GM23248 (cell line): ENCODE data around the gene HOXC6. TPM values are rescaled to one million over a fixed set of nuclear protein-coding genes. Genes with fewer than 3 reads are reported as not detected.

ENCODE experiments used
- DNase-seq: peaks from one replicate; pipeline ENCODE4 v3.0.0-alpha.2; 2015
- H2AFZ ChIP-seq: fragments of 200-600 bp; sonication (generic); 2 replicates; pipeline ENCODE4 v1.6.1; 2016; ENCODE audit warnings: antibody characterized with exemption
- H3F3A ChIP-seq: fragments of 200-600 bp; sonication (generic); 2 replicates; pipeline ENCODE4 v1.6.1; 2016; ENCODE audit warnings: mild to moderate bottlenecking, antibody characterized with exemption, mixed run types; ENCODE audit not compliant: insufficient read depth
- H3K27ac ChIP-seq: fragments of 200-600 bp; sonication (generic); 2 replicates; pipeline ENCODE4 v1.5.1; 2016; ENCODE audit warnings: mild to moderate bottlenecking
- H3K27me3 ChIP-seq: fragments of 200-600 bp; sonication (generic); replicated peaks from 2 replicates; pipeline ENCODE4 v1.6.1; 2016; ENCODE audit warnings: mild to moderate bottlenecking; ENCODE audit not compliant: insufficient read depth
- H3K36me3 ChIP-seq: fragments of 200-600 bp; sonication (generic); 2 replicates; pipeline ENCODE4 v1.6.1; 2016; ENCODE audit warnings: low read depth, mild to moderate bottlenecking
- H3K4me1 ChIP-seq: fragments of 200-600 bp; sonication (generic); 2 replicates; pipeline ENCODE4 v1.6.1; 2016; ENCODE audit warnings: mild to moderate bottlenecking; ENCODE audit not compliant: insufficient read depth
- H3K4me2 ChIP-seq: fragments of 200-600 bp; sonication (generic); one replicate; pipeline ENCODE4 v1.6.1; 2016; ENCODE audit warnings: mild to moderate bottlenecking; ENCODE audit not compliant: unreplicated experiment
- H3K4me3 ChIP-seq: fragments of 200-600 bp; sonication (generic); 2 replicates; pipeline ENCODE4 v1.5.1; 2016; ENCODE audit warnings: mild to moderate bottlenecking
- H3K79me2 ChIP-seq: fragments of 200-600 bp; sonication (generic); 2 replicates; pipeline ENCODE4 v1.6.1; 2016; ENCODE audit warnings: mild to moderate bottlenecking; ENCODE audit not compliant: insufficient read depth
- H3K9ac ChIP-seq: fragments of 200-600 bp; sonication (generic); 2 replicates; pipeline ENCODE4 v1.6.1; 2016; ENCODE audit warnings: mild to moderate bottlenecking
- H3K9me2 ChIP-seq: fragments of 200-600 bp; sonication (generic); 2 replicates; pipeline ENCODE4 v1.6.1; 2016; ENCODE audit warnings: mixed run types, mild to moderate bottlenecking, moderate library complexity; ENCODE audit not compliant: insufficient read depth
- H3K9me3 ChIP-seq: fragments of 200-600 bp; sonication (generic); one replicate; pipeline ENCODE4 v1.6.1; 2017; ENCODE audit warnings: low read depth
- H4K20me1 ChIP-seq: fragments of 200-600 bp; sonication (generic); 2 replicates; pipeline ENCODE4 v1.6.0; 2016; ENCODE audit not compliant: insufficient read depth
- EZH2 ChIP-seq: fragments of 200-600 bp; sonication (generic); IDR thresholded peaks from 2 replicates; pipeline ENCODE4 v1.6.1; 2018; ENCODE audit warnings: antibody characterized with exemption, mild to moderate bottlenecking; ENCODE audit not compliant: insufficient read depth, poor library complexity, severe bottlenecking
- EZH2phosphoT487 ChIP-seq: fragments of 200-600 bp; sonication (generic); IDR thresholded peaks from 2 replicates; pipeline ENCODE4 v1.6.1; 2018; ENCODE audit warnings: antibody characterized with exemption, moderate library complexity, mild to moderate bottlenecking, low read depth; ENCODE audit not compliant: insufficient read depth
- WGBS, 2 experiments: methylation state at CpG; one replicate each; pipeline ENCODE4 v1.1.6; 2015 to 2017; ENCODE audit warnings: low lambda C conversion rate in 2 of 2, low coverage in 1 of 2; ENCODE audit errors: missing lambda C conversion rate in 2 of 2; 5-methylcytosine and 5-hydroxymethylcytosine counted together
- in situ Hi-C: fragments of 300-500 bp; cut with MboI; formaldehyde crosslinking; loops from 2 replicates; pipeline ENCODE4 v1.15.0; 2020
- polyA plus RNA-seq: library from polyadenylated mRNA; unstranded; fragments of >200 nt; fragmentation: Nextera tagmentation; extraction: Ambion mirVana; gene quantifications from 2 replicates; pipeline ENCODE4 v1.2.1, GENCODE V29; 2016
- total RNA-seq: library from RNA; depleted of rRNA; stranded (reverse); fragments of >200 nt; shearing (Covaris generic); gene quantifications from 2 replicates; pipeline ENCODE4 v1.2.3, GENCODE V29; 2014

The HOXC6 gene
- total and polyA plus RNA-seq, 2 experiments from 2014 or later = 3.6 to 20.5 TPM

DNA sequence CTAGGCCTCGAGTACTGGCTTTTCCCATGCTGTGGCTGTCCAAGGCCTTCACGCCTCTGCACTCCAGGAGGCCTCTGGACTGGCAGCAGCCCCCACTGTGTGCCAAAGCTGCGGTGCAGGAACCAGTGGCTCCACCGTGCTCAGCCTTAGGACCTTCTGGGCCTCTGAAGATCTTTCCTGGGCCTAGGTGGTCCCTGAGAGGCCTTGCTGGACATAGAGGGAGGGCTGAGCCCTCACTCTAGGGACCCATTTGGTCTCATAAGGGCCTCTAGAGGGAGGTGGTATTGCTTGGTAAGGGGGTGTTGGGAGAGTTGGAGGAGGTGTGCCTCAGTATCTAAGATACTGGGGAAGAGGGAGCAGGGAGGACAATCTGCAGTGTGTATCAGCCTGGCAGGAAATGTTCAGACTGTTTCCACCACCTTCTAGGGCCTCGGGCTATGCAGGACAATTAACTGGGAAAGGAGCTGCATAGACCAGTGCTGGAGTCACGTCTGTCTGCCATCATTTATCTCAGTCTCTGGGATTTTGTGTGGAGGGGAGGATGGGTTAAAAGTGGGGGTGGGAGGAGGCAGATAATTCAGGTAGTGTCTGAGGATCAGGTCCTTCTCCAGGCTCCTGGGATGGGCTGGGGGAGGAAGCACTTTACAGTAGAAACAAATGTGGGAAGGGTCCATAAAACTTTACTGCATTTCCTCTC, 7.5 kb downstream of the HOXC6 start:
- in situ Hi-C loops = no loop called here
- Histone ChIP-seq H3K79me2 (peaks cover 55% of the 10 kb centered on the region), H3K4me1 (peaks cover 27% of the 10 kb centered on the region), H3K9ac (no peak overlapping the region; the same call in 1 of the 2 replicates), H3K9me2 (no peaks in the 10 kb centered on the region), H3K4me2 (no peak overlapping the region), H3K9me3 (no peaks in the 10 kb centered on the region), H3F3A (peaks cover 16% of the 10 kb centered on the region; the same call in 1 of the 2 replicates), H4K20me1 (no peaks in the 10 kb centered on the region), H2AFZ (no peak overlapping the region), H3K36me3 (no peaks in the 10 kb centered on the region), H3K27me3 (no peaks in the 10 kb centered on the region), H3K27ac (no peak overlapping the region), H3K4me3 (no peak overlapping the region)
- WGBS, 2 experiments = 60 to 68% methylated on average over 6 of the region's 6 CpGs
- TF ChIP-seq EZH2phosphoT487 (no peak), EZH2 (no peak)
- DNase-seq = peak; percentile 20

DNA sequence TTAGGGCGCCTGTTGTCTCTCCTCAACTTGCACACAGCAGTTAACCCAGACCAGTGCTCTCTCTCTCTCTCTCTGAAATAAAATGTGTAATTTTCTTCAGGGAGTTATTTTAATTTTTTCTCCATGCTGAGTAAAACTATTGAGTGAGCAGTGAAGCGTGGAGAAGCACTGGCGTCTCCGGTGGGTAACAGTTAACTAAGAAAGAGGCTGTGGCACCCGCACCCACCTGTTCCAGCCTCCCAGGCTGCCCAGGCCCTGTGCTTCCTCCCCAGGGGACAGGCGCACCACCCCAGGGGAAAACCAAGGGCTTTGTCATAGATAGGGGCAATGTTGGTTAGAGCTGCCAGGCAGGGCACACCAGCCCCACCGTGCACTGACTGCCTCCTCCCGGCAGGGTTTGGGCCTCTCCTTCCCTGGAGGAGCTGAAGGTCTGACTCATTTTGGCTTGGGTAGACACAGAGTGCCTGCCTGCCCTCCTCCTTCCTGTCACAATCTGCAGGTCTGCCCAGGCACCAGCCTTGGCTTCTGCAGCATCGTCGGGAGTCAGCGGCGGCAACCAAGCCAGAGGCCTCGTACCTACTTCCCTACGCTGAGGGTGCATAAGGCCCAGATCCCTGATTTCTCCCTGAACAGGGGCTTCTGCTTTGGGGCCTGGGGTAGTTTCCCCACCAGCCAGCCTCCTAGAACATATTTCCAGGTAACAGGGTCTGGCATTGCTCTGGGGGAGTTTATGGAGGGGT, 8.6 kb downstream of the HOXC6 start:
- 77 to 78% methylated on average over 14 of the region's 14 CpGs for WGBS, 2 experiments
- no peaks in the 10 kb centered on the region for H3K9me3 ChIP-seq

DNA sequence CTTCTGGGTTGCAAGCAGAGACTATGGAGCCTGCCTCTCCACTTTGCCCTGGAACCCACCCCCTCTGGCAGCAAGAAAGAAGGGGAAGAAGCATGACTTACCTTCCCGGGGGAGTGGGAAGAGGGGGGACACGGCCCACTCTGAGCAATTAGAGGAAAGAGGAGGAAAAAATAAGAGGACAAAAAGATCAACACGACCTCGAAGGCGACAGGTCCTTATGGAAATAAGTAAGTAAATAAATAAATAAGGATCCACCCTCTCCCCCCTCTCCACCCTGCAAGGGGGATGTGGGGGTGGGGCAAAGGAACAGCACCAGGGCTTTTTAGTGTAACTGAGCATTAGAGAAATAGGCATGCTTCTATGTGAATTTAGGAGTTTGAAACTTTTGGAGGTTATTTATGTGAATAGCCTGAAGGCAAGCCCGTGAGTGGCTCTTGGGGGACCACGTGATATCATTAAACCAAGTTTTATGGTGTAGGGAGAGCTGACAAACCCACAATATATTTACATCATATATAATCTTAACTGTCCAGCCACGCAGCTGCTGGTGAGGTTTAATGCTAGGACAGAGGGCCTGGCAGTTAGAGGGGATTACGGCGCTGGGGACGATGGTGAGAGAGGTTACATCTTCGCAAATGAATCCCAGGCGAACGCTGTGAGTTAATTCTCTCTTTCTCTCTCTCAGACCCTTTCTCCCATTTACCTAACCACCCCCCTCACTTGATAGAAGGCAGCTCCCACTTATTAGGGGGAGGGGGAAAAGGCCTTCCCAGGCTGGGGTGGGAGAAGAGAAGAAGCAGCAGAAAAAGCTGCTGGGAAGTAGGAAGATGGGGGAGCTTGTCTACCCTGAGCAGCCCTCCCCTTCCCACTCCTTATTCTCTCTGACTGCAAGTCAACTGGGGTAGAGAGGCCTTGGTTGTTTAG, 9.4 kb downstream of the HOXC6 start:
- TF ChIP-seq EZH2 (no peak), EZH2phosphoT487 (no peak)
- no peak overlapping the region for H2AFZ ChIP-seq
- H3K9me3 ChIP-seq = no peaks in the 10 kb centered on the region
- no peak overlapping the region for H3K27ac ChIP-seq
- no peaks in the 10 kb centered on the region for H3K36me3 ChIP-seq
- DNase-seq = no peak
- peaks cover 44% of the 10 kb centered on the region for H3K79me2 ChIP-seq
- 78 to 83% methylated on average over 14 of the region's 14 CpGs for WGBS, 2 experiments
- no peaks in the 10 kb centered on the region for H3K9me2 ChIP-seq
- no peak overlapping the region for H3K4me2 ChIP-seq
- H3K27me3 ChIP-seq = no peaks in the 10 kb centered on the region
- in situ Hi-C loops = no loop called here
- peaks cover 13% of the 10 kb centered on the region for H3K4me1 ChIP-seq
- no peaks in the 10 kb centered on the region for H4K20me1 ChIP-seq
- 0 out of 2 replicates have a peak, but pooled peaks cover 4% of the 10 kb centered on the region for H3F3A ChIP-seq
- no peak overlapping the region for H3K4me3 ChIP-seq
- no peak overlapping the region for H3K9ac ChIP-seq

More for the DNA sequence above, 8.6 kb downstream of the HOXC6 start:
- Histone ChIP-seq H3F3A (peaks cover 10% of the 10 kb centered on the region; the same call in 1 of the 2 replicates), H3K27ac (no peak overlapping the region), H4K20me1 (no peaks in the 10 kb centered on the region), H3K9ac (no peak overlapping the region), H3K9me2 (no peaks in the 10 kb centered on the region), H3K79me2 (peaks cover 44% of the 10 kb centered on the region), H3K4me1 (peaks cover 20% of the 10 kb centered on the region), H3K27me3 (no peaks in the 10 kb centered on the region), H3K4me2 (no peak overlapping the region), H3K36me3 (no peaks in the 10 kb centered on the region), H2AFZ (no peak overlapping the region), H3K4me3 (no peak overlapping the region)
- in situ Hi-C loops = no loop called here
- TF ChIP-seq EZH2phosphoT487 = no peak
- no peak for TF ChIP-seq EZH2
- DNase-seq = peak; percentile 89

DNA sequence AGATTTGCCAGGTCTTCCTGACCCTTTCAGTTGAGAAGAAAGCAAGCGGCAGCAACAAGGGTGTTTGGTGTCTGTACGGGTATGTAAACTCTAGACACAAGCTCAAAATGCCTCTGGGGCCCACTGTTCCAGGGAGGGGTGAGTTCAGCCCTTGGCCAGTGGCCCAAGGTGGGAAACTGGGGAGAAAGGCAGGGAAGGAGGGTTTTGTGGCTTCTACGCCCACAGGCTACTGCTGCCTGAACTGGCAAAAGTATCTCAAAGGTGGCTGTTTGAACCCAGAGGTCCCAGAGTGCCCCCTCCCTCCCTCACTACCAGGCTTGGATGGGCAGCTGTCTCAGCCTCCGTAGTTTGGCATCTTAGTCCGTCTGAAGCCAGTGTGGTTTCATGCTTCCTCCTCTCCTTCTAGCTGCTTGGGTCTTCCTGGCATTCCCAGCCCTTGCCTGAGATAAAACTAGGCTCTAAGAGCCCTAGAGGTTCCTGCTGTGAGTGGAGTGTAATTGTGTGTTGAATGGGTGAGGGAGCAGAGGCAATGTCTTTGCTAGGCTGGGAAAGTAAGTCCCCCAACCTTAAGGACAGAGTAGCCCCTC, 10.1 kb downstream of the HOXC6 start:
- Histone ChIP-seq H3K9ac (no peak overlapping the region), H3K79me2 (peaks cover 43% of the 10 kb centered on the region), H3K4me2 (no peak overlapping the region), H3K9me2 (no peaks in the 10 kb centered on the region), H3K36me3 (no peaks in the 10 kb centered on the region), H3K9me3 (no peaks in the 10 kb centered on the region), H3K4me1 (peaks cover 13% of the 10 kb centered on the region), H3K27me3 (no peaks in the 10 kb centered on the region), H3K27ac (no peak overlapping the region), H3F3A (no peaks in the 10 kb centered on the region), H4K20me1 (no peaks in the 10 kb centered on the region), H3K4me3 (no peak overlapping the region), H2AFZ (no peak overlapping the region)
- in situ Hi-C loops = no loop called here
- TF ChIP-seq EZH2phosphoT487 (no peak), EZH2 (no peak)
- 64 to 72% methylated on average over 5 of the region's 5 CpGs for WGBS, 2 experiments
- no peak for DNase-seq
